HK-2 (cell line): ENCODE measurements around the gene MPP2.
"Not testable (repeated sequence)": the region's sequence is repeated elsewhere in the genome, so short reads cannot be mapped to it uniquely, and the experiment has no call there.

Experiments
- DNase-seq: peaks from one replicate; pipeline ENCODE4 v3.0.0-alpha.2; 2018; ENCODE audit not compliant: unreplicated experiment

Gene MPP2

GRCh38 chr17:43901861-43902589 lies 5.3 kb downstream of the MPP2 start:
- DNase-seq = no peak

GRCh38 chr17:43900858-43901754 lies 6.2 kb downstream of the MPP2 start:
- DNase-seq = no peak

DNA sequence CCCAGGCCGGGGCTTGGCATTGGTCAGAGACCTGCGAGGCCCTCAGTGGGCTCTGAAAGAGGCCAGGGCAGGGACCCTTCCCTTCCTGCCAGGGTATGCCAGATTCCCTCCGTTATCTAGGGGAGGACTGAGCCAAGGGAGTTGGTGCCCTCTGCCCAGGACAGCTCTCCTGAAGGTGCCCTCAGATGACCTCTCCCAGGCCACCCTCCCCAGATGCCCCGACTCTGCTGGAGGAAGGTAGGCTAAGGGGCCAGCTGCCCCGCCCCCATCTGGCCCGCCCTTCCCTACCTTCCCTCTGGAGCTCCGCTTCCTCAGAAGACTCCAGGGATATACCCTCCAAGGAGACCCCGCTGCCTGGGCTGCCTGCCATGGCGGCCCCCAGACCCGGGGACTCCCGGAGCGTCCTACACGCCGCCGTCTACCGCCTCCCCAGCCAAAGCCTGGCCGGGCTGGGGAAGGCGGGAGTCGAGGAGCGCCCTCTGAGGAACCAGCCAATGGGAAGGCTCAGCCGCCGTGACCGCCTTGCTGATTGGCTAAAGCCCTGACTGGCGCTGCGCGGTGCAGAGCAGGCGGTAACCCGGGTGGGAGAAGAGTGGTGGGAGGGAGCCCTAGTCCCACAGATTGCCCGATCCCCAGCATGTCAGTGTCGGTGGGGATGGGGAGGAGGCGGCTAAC lies 7.0 kb downstream of the MPP2 start:
- peak; percentile 91 for DNase-seq

- DNase-seq = no peak
Observed at GRCh38 chr17:43898446-43898845, 8.9 kb downstream of the MPP2 start.

- DNase-seq = no peak
Observed at GRCh38 chr17:43897831-43898230, 9.5 kb downstream of the MPP2 start.

GRCh38 chr17:43894494-43894893 lies 12.8 kb downstream of the MPP2 start:
- not testable (repeated sequence) for DNase-seq

GRCh38 chr17:43892647-43892952 lies 14.7 kb downstream of the MPP2 start:
- DNase-seq = no peak

DNA sequence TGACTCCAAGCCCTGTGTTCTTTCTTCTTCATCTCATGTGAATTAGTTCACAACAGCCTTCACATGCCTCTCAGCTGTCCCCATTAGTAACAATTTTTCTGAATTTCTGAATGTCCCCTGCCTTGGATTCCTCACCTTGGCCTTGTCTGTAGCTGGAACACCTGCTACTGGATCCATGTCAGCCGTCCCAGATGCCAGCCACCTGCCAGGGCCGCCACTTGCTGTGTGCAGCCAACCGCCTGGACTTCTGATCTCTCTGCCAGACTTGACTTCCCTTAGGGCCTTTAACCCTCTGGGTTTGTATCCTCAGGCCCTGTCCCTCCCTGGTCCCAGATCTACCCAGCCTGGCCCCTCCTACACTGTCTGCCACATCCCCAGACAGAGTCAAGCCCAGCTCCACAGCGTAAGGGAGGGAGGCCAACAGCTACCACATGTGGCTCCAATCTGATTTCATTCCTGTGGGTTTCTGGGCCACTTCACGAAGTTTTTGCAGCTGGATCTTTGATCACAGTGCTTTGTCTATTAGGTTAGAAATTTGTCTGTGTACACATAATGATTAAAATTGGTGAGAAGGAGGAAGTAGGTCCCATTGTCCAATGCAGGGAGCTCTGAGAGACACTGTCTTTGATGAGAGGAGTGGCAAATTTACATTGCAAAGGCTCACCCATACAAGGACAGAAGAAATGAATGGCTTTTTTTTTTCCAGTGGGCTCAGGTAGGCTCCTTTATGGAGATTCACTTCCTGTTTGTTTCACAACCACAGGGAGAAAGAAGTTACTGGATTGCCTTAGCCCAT lies 15.3 kb downstream of the MPP2 start:
- DNase-seq = no peak

DNA sequence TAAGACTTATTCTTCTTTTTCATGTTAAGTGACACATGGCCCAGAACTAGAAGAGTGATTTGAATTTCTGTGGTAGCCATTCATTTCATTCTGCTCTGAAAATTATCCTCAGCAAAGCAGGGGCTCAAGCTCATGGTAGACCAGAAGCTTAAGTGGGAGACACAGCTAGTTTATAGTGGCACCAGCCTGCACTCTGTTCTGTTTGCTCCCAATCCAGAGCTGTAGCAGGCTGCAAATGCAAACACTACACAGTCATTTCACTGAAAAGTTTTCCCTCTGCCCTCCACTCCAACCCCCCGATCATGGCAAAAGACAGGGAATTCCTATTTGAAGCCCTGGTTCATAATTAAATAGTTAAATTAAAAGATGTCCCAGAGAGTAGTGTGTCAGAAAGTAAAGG lies 17.1 kb downstream of the MPP2 start:
- DNase-seq = no peak

DNA sequence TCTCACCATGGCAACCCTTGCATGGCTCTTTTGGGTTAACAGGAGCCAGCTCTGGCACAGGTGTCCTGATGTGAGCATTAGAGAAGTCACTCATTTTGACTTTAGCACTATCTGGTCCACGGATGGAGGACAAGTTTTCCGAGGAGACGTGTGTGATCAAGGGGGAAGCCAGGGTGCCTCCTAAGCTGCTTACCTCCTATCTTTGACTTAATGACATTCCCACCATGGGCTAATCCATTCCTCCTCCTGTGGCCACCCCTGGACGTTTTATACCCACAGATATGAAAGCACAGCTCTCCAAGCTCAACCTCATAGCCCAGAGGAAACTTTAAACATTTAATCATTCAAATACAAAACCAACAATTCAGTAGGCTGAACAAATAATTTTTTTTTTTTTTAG lies 18.8 kb downstream of the MPP2 start:
- DNase-seq = no peak

GRCh38 chr17:43882761-43883415 lies 24.4 kb downstream of the MPP2 start:
- no peak for DNase-seq

- DNase-seq = no peak
Observed at GRCh38 chr17:43881758-43882505, 25.4 kb downstream of the MPP2 start.

- no peak for DNase-seq
Observed at GRCh38 chr17:43881181-43881580, 26.2 kb downstream of the MPP2 start.

DNA sequence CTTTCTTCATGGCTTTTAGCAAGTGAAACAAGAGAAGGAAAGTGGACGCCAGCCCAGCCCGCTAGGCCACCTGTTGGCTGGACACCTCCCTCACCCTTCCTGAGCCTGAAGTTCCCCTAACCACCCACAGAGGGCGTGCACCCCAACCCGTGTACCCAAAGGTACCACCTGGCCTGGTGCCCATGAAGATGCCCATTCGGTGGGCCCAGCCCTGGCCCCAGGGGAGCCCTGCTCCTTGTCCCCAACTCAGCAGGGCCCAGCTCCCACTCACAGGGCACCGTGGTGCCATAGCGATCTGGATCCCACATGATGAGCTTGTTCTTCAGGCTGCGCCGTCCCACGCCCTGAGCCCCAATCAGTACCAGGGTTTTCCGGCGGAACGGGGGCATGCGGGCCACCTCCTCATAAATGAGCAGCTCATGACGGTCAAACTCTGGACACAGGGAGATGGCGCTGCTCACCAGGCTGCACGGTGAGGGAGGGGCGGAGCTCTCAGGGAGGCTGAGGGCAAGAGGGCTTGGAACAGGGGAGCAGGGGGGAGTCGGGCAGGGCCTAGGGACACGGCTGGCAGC lies 26.8 kb downstream of the MPP2 start:
- DNase-seq = peak; percentile 35

- no peak for DNase-seq
Observed at GRCh38 chr17:43879723-43880419, 27.5 kb downstream of the MPP2 start.

GRCh38 chr17:43878260-43879175 lies 28.8 kb downstream of the MPP2 start:
- DNase-seq = peak; percentile 90

- no peak for DNase-seq
Observed at GRCh38 chr17:43877451-43878155, 29.7 kb downstream of the MPP2 start.

GRCh38 chr17:43877031-43877430 lies 30.3 kb downstream of the MPP2 start:
- no peak for DNase-seq
